NCI-H345 (cell line): ENCODE results near the gene TMEM115.
"Not testable (repeated sequence)": the region's sequence is repeated elsewhere in the genome, so short reads cannot be mapped to it uniquely, and the experiment has no call there.

Source experiments
- DNase-seq: peaks from one replicate; lab custom pipeline; 2025; lab: John Stamatoyannopoulos, UW

TMEM115 gene

DNA sequence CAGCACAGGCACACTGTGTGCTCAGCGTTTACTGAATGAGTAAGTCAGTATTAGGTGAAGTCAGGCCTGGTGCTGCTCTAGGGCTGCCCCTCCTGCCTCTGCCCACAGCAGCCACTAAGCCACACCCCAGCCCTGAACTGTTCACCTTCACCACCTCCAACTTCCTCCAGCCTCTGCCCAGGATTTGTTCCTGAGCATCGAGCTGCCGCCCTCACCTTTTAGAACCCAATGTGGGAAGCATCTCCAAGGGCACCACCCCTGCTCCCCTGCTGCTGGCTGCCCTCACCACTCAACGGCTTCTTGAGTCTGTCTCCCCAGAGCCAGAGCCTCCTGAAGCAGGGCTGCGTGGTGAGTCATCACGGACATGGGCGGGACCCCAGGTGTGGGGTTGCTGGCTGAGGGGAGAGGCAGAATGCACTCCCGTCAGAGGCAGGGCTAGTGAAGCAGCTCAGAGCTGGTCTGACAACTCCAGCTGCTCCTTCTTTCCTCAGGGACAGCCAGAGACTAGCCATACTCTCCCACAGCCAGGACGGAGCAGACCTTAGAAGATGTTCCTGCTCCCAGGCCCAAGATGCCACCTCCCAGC is 42.6 kb downstream of the TMEM115 start:
- DNase-seq, result no peak

DNA sequence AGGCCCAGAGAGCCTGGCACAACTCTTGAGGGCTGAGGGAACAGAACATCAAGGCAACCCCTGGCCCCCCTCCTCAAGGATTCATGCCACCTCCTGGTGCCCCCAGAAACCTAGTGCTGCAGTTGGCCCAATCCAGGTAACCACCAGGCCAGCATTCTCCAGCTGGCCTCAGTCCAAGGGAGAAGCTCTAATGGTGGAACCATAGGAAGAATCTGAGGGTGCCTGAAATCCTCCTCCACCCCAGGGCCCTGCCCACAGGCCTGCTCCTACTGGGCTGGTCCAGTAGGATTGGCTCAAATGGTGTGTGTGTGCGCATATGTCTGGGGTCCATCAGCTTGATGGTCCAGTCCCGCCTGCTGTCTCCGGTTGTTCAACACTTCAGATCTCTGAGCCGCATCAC is 44.5 kb downstream of the TMEM115 start:
- DNase-seq, result no peak

DNA sequence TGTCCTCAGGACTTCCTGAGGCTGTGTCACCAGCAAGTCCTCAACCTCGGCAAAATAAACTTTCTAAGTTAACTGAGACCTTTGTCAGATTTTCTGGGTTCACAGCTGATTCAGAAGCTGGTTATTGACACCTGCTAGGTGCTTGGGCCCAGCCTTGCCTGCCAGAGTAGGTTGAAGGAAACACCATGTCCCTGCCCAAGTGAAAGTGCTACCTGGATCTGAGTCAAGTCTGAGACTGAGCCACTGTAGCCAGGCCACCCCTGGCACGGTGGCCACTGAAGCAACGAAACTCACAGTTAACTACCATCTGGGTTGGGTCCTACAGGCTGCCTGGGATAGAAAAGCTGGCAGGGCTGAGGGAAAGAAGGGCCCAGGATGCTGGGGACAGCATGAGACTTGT is 45.0 kb downstream of the TMEM115 start:
- no peak for DNase-seq

DNA sequence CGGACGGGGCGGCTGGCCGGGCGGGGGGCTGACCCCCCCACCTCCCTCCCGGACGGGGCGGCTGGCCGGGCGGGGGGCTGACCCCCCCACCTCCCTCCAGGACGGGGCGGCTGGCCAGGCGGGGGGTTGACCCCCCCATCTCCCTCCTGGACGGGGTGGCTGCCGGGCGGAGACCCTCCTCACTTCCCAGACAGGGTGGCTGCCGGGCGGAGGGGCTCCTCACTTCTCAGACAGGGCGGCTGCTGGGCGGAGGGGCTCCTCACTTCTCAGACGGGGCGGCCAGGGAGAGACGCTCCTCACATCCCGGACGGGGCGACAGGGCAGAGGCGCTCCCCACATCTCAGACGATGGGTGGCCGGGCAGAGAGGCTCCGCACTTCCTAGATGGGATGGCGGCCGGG is 47.3 kb downstream of the TMEM115 start:
- not testable (repeated sequence) for DNase-seq
